ENCODE data around the gene SNRK.
"Not testable (repeated sequence)": the region's sequence is repeated elsewhere in the genome, so short reads cannot be mapped to it uniquely, and the experiment has no call there.

SNRK gene

GRCh38 chr3:43348852-43349574 lies 62.7 kb downstream of the SNRK start:
- DNase-seq: no peak

DNA sequence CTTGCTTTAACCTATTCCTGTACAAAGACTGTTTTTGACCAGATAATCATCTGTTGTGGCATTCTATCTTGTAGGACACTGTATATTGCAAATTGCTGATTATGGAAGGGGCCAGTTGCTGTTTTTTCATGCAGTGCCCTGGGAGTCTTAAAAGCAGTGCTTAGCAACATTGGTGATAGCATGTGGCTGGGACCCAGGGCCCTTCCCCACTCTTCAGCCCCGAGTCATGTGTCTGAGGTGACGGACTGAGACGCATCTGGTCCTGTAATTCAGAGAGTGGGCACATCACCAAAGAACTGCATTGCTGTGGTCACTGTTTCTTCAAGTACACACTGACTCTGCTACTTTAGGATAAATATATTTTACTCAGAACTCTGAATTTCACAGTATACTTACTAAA lies 63.4 kb downstream of the SNRK start:
- no peak for DNase-seq

DNA sequence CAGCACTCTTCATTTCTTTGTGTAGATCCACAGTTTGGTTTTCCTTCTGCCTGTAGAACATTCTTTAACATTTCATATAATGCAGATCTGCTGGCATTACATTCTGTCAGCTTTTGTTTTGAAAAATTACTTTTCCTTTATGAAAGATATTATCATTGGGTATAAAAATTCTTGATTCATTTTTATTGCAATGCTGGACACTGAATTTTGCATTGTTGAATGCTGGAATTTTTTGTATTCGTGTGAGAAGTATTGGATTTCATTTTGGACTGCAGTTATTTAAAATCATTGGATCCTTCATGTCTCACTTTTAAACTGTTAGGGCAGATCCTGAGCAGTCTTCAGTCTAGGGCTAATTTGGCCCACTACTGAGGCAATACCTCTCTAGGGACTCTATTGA lies 67.1 kb downstream of the SNRK start:
- no peak for DNase-seq

GRCh38 chr3:43353923-43354670 lies 67.8 kb downstream of the SNRK start:
- DNase-seq: no peak

- not testable (repeated sequence) for DNase-seq
Observed at GRCh38 chr3:43356033-43356432, 69.7 kb downstream of the SNRK start.

GRCh38 chr3:43361077-43361476 lies 74.7 kb downstream of the SNRK start:
- DNase-seq: no peak

DNA sequence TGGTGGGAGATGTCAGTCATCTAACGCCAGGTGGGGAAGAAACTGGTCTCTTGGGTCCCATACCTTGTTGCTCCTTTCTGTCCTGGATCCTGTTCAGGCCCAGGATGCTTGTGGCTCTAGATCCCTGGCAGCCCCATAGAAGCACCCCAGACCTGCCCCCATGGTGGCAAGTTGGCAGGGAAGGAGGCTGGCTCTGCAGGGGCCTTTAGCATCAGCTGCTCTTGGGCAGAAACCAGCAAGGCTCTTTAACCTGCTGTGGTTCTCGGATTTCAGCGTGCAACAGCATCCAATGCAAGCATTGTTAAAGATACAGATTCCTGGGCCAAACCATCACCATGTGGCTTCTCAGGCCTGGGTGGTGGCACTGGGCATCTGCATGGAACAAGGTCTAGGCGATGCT lies 75.8 kb downstream of the SNRK start:
- no peak for DNase-seq

DNA sequence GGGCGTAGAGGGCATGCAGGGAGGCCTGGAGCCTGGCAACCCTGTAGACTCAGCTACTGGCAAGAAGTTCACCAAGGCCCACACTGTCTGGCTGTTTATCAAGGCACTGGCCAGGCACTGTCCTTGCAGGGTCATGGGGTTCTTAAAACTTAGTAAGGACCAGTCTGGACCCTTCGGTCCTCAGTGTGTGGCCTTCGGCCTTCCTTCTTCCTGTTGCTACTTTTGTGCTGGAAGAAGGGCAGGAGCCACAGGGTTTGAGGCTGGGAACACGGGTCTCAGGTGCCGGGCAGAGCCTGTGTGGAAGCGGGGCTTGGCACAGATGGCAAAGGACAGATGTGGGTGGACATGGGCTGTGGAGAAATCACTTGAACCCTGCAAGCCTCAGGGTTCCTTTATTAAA lies 76.6 kb downstream of the SNRK start:
- no peak for DNase-seq

GRCh38 chr3:43363621-43364266 lies 77.4 kb downstream of the SNRK start:
- DNase-seq: no peak

DNA sequence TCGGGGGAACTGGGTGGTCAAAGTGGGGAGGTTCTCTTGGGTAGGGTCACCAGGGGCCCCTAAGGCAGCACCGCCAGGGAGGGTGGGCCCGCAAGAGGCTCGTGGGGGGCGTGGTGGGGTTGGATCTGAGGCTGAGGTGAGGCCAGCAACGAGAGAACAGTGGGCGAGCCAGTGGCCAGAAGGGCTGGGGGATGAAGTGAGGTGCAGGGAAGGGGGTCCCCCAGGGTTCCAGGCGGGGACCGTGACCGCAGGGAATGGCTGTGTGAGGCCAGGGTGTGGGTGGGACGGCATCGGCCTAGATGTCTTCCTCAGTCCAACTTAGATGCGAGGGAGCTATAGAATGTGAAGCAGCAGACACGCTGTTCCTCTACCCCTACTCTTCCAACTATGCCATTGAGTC lies 78.2 kb downstream of the SNRK start:
- no peak for DNase-seq

- no peak for DNase-seq
Observed at GRCh38 chr3:43364926-43365325, 78.6 kb downstream of the SNRK start.

DNA sequence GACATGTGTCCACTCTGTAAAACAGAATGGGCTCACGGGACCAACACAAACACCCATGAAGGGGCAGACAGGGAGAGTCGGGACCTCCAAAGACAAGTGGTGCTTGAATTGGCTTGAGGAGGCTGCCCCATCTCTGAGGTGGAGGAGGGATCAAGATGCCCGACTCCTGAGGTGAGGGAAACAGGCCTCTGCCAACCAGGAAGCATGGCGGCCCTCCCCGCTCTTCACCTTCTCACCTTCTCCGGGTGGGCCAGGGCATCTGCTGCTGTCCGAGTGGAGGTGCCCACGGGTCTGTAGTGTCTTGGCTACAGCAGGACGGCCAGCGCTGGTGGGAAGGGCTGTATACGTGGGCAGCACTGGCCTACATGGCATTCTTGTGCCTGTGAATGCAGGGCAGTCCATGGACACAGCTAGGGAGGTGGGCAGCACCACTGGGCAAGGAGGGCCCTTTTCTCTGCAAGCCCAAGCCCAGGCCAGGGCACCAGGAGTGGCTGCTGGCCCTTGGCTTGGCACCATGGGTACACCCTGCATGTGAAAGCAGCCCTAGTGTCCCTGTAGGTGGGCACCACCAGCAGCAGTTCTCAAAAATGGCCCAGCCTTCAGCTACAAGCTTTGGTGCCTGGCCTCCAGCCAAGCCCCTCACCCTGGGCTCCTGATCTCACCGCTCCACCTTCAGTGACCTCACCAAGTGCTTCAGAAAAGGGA lies 79.4 kb downstream of the SNRK start:
- no peak for DNase-seq

DNA sequence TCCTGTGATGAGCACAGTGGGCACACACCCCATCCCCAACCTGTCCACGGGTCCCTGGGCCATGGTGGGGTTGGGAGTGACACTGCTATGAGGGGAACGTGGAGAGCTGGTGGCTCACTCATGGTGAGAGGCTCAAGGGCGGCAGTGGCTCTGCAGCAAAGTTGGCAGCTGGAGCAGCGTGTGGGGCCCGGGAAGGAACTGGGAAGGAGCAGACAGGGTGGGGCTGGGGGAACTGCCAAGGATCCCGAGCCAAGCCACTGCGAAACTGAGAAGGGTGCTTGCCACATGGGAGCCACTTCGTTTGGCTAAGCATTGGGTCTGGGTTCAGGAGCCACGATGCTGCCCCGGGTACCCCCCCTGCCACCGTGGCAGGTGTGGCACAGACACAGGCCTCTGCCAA lies 80.1 kb downstream of the SNRK start:
- no peak for DNase-seq

DNA sequence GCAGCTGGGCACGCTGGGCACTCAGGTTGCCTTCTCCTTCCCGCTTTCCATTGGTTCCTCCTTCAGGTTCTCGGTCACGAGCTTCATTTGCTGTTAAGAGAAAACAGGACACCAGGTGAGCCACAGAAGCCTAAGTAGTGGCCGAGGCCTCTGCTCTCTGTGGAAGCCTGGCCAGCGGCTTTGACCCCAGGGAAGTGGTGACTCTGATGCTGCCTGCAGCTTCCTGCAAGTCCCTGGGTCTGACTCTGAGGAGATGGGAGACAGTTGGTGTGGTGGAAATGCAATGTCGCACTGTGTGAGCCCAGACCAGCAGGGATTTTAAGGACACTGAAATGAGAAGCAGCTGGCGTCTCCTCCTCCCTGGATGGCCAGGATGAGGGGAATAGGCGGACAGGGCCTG lies 80.5 kb downstream of the SNRK start:
- DNase-seq: no peak

GRCh38 chr3:43369404-43370292 lies 83.3 kb downstream of the SNRK start:
- no peak for DNase-seq

- no peak for DNase-seq
Observed at GRCh38 chr3:43370293-43370980, 84.1 kb downstream of the SNRK start.

DNA sequence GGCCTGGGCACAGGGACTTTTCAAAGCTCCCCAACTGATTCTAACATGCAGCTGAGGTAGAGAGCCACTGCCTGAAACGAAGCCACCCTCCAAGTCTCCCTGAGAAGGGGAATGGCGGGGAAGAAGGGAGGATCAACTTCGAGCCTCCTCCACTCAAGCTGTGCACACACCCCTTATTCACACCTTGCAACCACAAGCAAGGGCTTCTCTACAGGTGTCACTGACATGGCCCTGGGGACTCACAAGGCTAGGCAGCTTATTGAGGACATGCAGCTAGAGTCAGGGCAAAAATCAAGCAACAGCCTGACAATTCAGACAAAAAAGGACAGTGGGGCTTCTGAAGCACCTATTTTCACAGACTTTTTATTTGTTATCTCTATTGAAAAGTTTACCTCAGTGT lies 85.2 kb downstream of the SNRK start:
- no peak for DNase-seq

GRCh38 chr3:43372007-43372740 lies 85.8 kb downstream of the SNRK start:
- no peak for DNase-seq

GRCh38 chr3:43372809-43373559 lies 86.6 kb downstream of the SNRK start:
- DNase-seq: peak; percentile 80

DNA sequence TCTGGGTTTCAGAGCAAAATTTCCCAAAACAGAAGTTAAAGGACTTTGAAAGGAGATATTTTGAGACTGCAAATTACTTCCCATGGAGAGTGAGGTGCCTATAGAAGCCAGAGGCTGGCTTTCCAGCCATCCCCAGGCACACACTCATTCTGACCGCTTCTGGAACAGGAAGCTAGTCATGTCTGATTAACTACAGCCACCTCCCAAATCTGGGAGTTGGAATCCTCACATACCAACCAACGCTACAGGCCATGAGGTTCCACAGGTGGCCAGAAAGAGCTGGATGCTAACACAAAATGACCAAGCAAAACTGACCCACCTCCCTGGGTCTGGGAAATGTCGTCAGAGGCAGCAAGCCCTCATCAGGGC lies 87.2 kb downstream of the SNRK start:
- peak; percentile 80 for DNase-seq

Measured in kidney glomerular epithelial cell (primary cell).